Activated CD8-positive, alpha-beta memory T cell treated with anti-CD3 and anti-CD28 coated beads for 36 hours (primary cell): ENCODE data around the gene LMBRD2. TPM values are rescaled to one million over a fixed set of nuclear protein-coding genes. Genes with fewer than 3 reads are reported as not detected.

Experiments used
- CTCF ChIA-PET: fragments of 350-600 bp; sonication (Branson Sonifier 250); formaldehyde crosslinking; loops from one replicate; lab custom pipeline; 2021; ENCODE audit warnings: antibody characterized with exemption; lab: Charles Lee
- POLR2A ChIA-PET: fragments of 350-600 bp; sonication (Branson Sonifier 250); formaldehyde crosslinking; loops from one replicate; lab custom pipeline; 2021; ENCODE audit warnings: antibody characterized with exemption; lab: Charles Lee
- total RNA-seq, 2 experiments: library from RNA; stranded (reverse); gene quantifications; one replicate each; pipeline ENCODE4 v1.2.3, GENCODE V29; 2021

LMBRD2 gene
- total RNA-seq, 2 experiments from 2014 or later, result 11.9 to 12.0 TPM

GRCh38 chr5:36059571-36060419, 91.9 kb downstream of the LMBRD2 start:
- ChIA-PET POLR2A (no interaction called here), CTCF (no interaction called here)

DNA sequence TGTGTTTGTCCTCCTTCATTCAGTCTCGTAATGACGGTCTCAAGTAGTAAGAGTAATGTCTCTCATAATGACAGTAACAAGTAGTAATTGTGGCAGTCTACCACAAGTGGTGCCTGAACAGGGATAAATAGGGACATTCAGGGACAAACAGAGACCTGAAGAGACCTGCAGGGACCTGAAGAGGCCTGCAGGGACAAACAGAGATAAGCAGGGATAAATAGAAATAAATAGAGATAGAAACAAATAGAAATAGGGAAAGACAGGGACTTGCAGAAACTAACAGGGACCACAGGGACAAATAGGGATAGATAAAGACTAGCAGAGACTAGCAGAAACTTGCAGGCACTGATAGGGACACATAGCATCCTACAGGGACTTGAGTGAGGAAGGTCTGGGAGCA, 92.9 kb downstream of the LMBRD2 start:
- ChIA-PET POLR2A (no interaction called here), CTCF (no interaction called here)

DNA sequence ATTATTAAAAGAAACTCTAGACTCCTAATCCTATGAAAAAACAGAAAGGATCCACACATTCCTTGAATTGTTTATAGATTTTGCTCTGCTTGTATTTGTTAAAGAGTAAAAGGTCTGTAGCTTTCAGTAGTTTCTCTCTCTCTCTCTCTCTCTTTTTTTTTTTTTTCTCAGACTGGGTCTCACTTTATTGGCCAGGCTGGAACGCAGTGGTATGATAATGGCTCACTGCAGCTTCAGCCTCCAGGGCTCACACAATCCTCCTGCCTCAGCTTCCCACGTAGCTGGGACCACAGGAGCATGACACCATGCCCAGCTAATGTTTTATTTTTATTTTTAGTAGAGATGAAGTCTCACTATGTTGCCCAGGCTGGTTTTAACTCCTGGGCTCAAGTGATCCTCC, 94.3 kb downstream of the LMBRD2 start:
- POLR2A ChIA-PET, result interaction anchor here (0.6 kb wide), 1 partner anchor 445 kb away, joined by 8 read pairs; no protein-coding TSS in a partner anchor
- CTCF ChIA-PET, result no interaction called here

DNA sequence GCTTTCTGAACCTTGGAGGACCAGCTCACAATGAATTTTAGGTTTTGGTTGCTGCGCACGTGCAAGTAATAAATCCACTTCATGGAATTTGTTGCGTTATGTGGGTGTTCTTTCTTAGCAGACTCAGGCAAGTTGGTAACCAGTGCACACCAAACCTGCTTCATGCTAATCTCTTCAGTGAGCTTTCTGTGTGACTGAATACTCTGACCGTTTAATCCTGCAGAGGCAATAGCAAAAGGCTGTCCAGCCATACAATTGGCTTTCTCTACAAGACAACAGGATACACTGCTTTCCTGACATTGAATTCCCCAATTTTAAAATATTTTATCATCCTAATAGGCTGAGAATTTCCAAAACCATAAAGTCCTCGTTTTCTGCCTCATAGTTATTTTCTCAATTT, 95.3 kb downstream of the LMBRD2 start:
- POLR2A ChIA-PET, result no interaction called here
- CTCF ChIA-PET, result no interaction called here

- ChIA-PET CTCF (no interaction called here), POLR2A (no interaction called here)
These were observed 95.7 kb downstream of the LMBRD2 start for GRCh38 chr5:36055984-36056383.

- POLR2A ChIA-PET, result no interaction called here
- CTCF ChIA-PET, result no interaction called here
These were observed 97.0 kb downstream of the LMBRD2 start for GRCh38 chr5:36054647-36055046.

DNA sequence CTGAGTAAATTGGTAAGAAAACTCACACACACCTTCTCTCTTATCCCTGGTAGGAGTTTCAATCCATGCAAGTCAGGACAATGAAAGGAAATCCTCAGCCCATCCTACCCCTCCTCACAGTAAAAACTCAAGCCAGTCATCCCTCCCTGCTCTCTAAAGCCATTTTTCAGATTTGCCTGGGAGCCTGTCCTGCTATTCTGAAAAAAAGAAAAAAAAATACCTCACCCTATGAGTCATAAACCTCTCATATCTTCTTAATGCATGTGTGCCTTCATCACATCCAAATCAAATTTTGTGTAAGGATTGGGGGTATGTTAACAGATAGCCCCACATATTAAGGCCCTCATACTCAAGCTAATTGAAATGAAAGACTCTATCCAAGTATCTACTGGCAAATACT, 99.1 kb downstream of the LMBRD2 start:
- CTCF ChIA-PET, result no interaction called here

DNA sequence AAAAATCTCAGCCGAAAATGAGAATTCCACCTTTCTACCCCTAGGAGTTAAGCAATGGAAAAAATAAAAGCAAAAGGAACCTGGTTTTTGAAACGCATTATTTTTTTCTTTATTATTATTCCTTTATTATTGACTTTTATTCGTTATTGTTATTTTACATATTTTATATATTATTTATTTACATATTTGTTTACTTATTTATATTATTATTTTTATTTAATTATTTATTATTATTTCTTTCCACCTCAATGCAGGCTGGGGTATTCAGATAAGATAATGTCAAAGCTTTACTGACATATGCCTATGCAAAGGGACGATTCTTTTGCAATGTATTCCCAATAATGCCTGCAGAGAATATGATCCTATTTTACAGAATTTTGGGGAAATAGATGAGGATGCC, 101.7 kb downstream of the LMBRD2 start:
- ChIA-PET POLR2A (no interaction called here), CTCF (no interaction called here)

More for the DNA sequence above, 99.1 kb downstream of the LMBRD2 start:
- POLR2A ChIA-PET, result no interaction called here

Other genes with a start within 250 kb of the LMBRD2 start
- under 1 TPM; 0.27 to 0.44 TPM for gene CAPSL, start 213.3 kb downstream of the LMBRD2 start, total RNA-seq
- gene UGT3A1, start 160.5 kb downstream of the LMBRD2 start, total RNA-seq, result not detected
- gene UGT3A2, start 85.0 kb downstream of the LMBRD2 start, total RNA-seq, result not detected
- gene SKP2, start 224 bp upstream of the LMBRD2 start, total RNA-seq, result 10 to 100 TPM; 61.2 to 64.9 TPM
- gene NADK2, start 90.0 kb upstream of the LMBRD2 start, total RNA-seq, result 10 to 100 TPM; 22.5 to 27.0 TPM
- under 1 TPM in 1 of 2 experiments, not detected in 1; 0.15 TPM for gene RANBP3L, start 150.0 kb upstream of the LMBRD2 start, total RNA-seq